Stomach smooth muscle (tissue), 2 donors: ENCODE data around the gene PPFIA2.

ENCODE experiments used
- H3K27ac ChIP-seq: one replicate; pipeline ENCODE4 v1.7.0; 2013; ENCODE audit warnings: mild to moderate bottlenecking, low read length, inconsistent platforms
- H3K27me3 ChIP-seq, 2 donors: one replicate each; pipeline ENCODE4 v1.7.0; 2013; ENCODE audit warnings: low read length in 2 of 2; ENCODE audit not compliant: insufficient read depth in 2 of 2, control insufficient read depth in 1 of 2
- H3K36me3 ChIP-seq, 2 donors: one replicate each; pipeline ENCODE4 v1.7.0; 2013; ENCODE audit warnings: low read length in 2 of 2; ENCODE audit not compliant: control insufficient read depth in 2 of 2, insufficient read depth in 2 of 2
- H3K4me1 ChIP-seq: one replicate; pipeline ENCODE4 v1.7.0; 2013; ENCODE audit warnings: low read length; ENCODE audit not compliant: control insufficient read depth, insufficient read depth
- H3K4me3 ChIP-seq, 2 donors: one replicate each; pipeline ENCODE4 v1.7.0; 2013; ENCODE audit warnings: low read length in 2 of 2
- H3K9ac ChIP-seq, 2 donors: one replicate each; pipeline ENCODE4 v1.7.0; 2013; ENCODE audit warnings: low read length in 2 of 2, mild to moderate bottlenecking in 1 of 2
- H3K9me3 ChIP-seq, 2 donors: one replicate each; pipeline ENCODE4 v1.7.0; 2013; ENCODE audit warnings: low read length in 2 of 2; ENCODE audit not compliant: control insufficient read depth in 2 of 2
- donor health status: healthy.
- donor health status: Pancreatic carcinoma.

PPFIA2 gene

DNA sequence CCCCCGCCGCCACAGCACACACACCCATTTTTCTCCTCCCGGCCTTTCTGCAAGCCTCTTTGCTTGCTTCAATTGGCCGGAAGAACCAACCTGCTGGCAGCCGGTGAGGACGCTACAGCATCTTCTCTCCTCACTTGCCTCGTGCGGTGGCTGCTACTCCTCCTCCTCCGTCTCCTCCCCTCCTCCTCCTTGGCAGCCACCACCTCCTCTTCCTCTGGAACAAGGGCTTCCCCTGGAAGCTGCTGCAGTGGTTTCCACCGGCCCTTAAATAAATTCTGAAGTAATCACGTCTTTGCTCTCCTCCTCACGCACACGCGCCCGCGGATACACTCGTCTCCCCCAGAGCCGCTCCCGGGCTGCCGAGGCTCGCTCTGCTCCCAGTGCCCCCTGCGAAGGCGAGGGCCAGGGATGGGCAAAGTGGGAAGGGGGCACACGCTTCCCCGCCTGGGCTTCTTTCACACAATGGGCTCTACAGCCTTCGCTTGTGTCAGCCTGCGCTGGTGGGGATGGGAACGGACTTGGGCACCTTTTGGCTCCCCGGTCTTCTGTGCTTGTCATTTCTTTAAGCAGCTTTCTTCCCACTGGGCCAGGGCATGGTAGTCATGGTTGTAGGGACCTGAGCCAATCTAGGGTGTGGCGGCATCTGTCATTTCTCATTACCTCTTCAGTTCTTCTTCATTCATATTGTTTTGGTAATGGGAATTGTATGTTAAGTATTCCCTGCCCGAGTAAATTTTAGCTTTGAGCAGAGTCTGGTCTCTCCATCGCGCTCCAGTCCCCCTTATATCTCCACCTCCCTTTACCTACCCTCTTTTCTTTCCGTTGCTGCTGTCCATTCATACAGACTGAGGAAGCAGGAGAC is at the start of gene PPFIA2:
TSS of gene PPFIA2 (minus strand) at position 161 of the 862 bp plus-strand sequence.
- Histone ChIP-seq H3K9ac (no peak within 1 kb of the TSS), H3K4me3 (peak within 1 kb of the TSS; percentile 46 to 74), H3K27me3 (peaks cover 4 to 23% of the 10 kb centered on the region in 2 donors), H3K9me3 (no peaks in the 10 kb centered on the region), H3K27ac (no peak within 1 kb of the TSS), H3K4me1 (peaks cover 12% of the 10 kb centered on the region), H3K36me3 (no peaks in the 10 kb centered on the region)

- peak overlapping the region in 1 of 2 donors; percentile 23 for H3K4me3 ChIP-seq
- no peaks in the 10 kb centered on the region for H3K9me3 ChIP-seq
- no peak overlapping the region for H3K9ac ChIP-seq
- no peaks in the 10 kb centered on the region for H3K36me3 ChIP-seq
- no peaks in the 10 kb centered on the region for H3K4me1 ChIP-seq
- H3K27me3 ChIP-seq: no peaks in the 10 kb centered on the region
- no peak overlapping the region for H3K27ac ChIP-seq
Measured at GRCh38 chr12:81800298-81801148, 41.4 kb upstream of the PPFIA2 start.

- H3K9ac ChIP-seq: no peak overlapping the region
- no peak overlapping the region for H3K27ac ChIP-seq
- no peaks in the 10 kb centered on the region for H3K36me3 ChIP-seq
Measured at GRCh38 chr12:81798294-81798693, 39.1 kb upstream of the PPFIA2 start.

GRCh38 chr12:81797100-81797499 is 38.0 kb upstream of the PPFIA2 start:
- Histone ChIP-seq H3K9me3 (no peaks in the 10 kb centered on the region), H3K27me3 (no peaks in the 10 kb centered on the region), H3K4me3 (no peak overlapping the region), H3K4me1 (no peaks in the 10 kb centered on the region), H3K9ac (no peak overlapping the region), H3K36me3 (no peaks in the 10 kb centered on the region), H3K27ac (no peak overlapping the region)

More at GRCh38 chr12:81798294-81798693, 39.1 kb upstream of the PPFIA2 start:
- Histone ChIP-seq H3K27me3 (no peaks in the 10 kb centered on the region), H3K4me1 (no peaks in the 10 kb centered on the region), H3K4me3 (no peak overlapping the region), H3K9me3 (no peaks in the 10 kb centered on the region)

DNA sequence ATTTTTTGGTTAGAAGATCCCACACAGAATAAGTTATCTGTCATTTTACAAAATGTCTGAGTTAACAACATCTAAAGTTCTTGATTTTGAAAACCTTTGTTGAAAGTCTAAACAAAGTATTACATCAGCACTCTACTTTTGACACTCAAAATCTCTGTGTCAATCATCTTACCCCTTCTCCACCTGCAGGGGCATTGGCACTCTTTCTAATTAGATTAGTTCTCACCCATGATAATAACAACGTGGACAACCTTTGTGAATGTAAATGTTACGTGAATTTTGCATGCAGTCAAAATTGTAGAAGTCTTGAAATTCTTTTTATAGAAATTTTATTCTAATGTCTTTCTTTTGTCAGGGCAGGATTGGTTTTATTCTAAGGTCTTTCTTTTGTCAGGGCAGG is 33.5 kb upstream of the PPFIA2 start:
- Histone ChIP-seq H3K9me3 (no peaks in the 10 kb centered on the region), H3K36me3 (no peaks in the 10 kb centered on the region), H3K4me1 (no peaks in the 10 kb centered on the region), H3K4me3 (no peak overlapping the region), H3K27me3 (no peaks in the 10 kb centered on the region), H3K9ac (no peak overlapping the region), H3K27ac (no peak overlapping the region)

- Histone ChIP-seq H3K4me1 (no peaks in the 10 kb centered on the region), H3K27ac (no peak overlapping the region), H3K36me3 (no peaks in the 10 kb centered on the region), H3K9ac (no peak overlapping the region), H3K4me3 (no peak overlapping the region), H3K9me3 (no peaks in the 10 kb centered on the region), H3K27me3 (no peaks in the 10 kb centered on the region)
Measured at GRCh38 chr12:81779216-81779615, 20.1 kb upstream of the PPFIA2 start.

- no peak overlapping the region for H3K27ac ChIP-seq
- H3K9ac ChIP-seq: no peak overlapping the region
- no peaks in the 10 kb centered on the region for H3K36me3 ChIP-seq
- H3K4me3 ChIP-seq: no peak overlapping the region
- H3K27me3 ChIP-seq: no peaks in the 10 kb centered on the region
- H3K4me1 ChIP-seq: no peaks in the 10 kb centered on the region
- H3K9me3 ChIP-seq: no peaks in the 10 kb centered on the region
Measured at GRCh38 chr12:81778719-81779118, 19.6 kb upstream of the PPFIA2 start.

DNA sequence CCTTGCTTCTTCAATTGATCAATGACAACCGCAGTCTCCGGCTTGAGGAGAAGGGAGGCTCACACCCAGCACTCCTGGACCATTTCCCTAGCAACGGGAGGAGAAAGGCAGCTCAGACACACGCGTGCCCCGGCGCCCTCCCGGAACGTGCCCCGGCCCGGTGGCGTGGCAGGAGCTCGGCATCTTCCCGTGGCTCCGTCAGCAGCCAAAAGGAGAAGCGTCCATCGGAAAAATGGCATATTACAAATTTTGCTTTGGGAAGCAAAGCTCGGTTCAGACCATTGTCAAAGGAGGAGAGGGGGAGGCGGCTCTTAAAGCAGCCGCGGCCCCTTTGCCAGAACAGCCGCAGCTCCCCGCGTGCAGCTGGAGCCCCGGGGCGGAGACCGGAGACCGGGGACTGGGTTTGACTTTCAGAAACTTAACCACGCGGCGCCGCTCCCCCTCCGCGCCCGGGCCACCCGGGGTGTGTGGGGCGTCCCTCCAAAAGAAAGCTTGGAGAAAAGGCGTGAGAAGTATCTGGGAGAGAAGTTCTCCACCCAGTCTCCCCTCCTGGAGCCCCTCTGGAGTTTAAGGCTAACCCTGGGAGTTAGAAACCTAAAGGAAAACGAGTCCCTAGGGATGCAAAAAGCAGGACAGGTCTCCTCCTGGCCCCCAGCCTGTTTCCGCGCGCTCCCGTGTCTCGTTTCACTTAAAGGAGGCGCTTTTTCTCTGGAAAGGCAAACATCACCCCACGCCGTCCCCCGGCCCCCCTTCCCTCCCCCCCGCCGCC is 545 bp downstream of the PPFIA2 start:
- H3K9ac ChIP-seq: no peak overlapping the region
- H3K4me3 ChIP-seq: peak overlapping the region; percentile 46 to 74
- peaks cover 12% of the 10 kb centered on the region for H3K4me1 ChIP-seq
- H3K27me3 ChIP-seq: peaks cover 4 to 23% of the 10 kb centered on the region in 2 donors
- H3K36me3 ChIP-seq: no peaks in the 10 kb centered on the region
- no peak overlapping the region for H3K27ac ChIP-seq
- H3K9me3 ChIP-seq: no peaks in the 10 kb centered on the region

GRCh38 chr12:81757731-81758365 is 1.3 kb downstream of the PPFIA2 start:
- no peaks in the 10 kb centered on the region for H3K36me3 ChIP-seq
- peak overlapping the region in 1 of 2 donors; percentile 74 for H3K4me3 ChIP-seq
- H3K4me1 ChIP-seq: peaks cover 12% of the 10 kb centered on the region
- H3K27me3 ChIP-seq: peaks cover 4 to 23% of the 10 kb centered on the region in 2 donors
- no peak overlapping the region for H3K27ac ChIP-seq
- H3K9me3 ChIP-seq: no peaks in the 10 kb centered on the region
- no peak overlapping the region for H3K9ac ChIP-seq

- no peaks in the 10 kb centered on the region for H3K27me3 ChIP-seq
- H3K4me3 ChIP-seq: no peak overlapping the region
- H3K4me1 ChIP-seq: no peaks in the 10 kb centered on the region
- no peak overlapping the region for H3K27ac ChIP-seq
- H3K9ac ChIP-seq: no peak overlapping the region
- H3K9me3 ChIP-seq: no peaks in the 10 kb centered on the region
- no peaks in the 10 kb centered on the region for H3K36me3 ChIP-seq
Measured at GRCh38 chr12:81729781-81730180, 29.4 kb downstream of the PPFIA2 start.
